GM12878 (cell line): ENCODE measurements around the gene ZNF837.

Experiments used
- ASH2L ChIP-seq: fragments of 300-600, 200-600 bp; sonication (generic); IDR thresholded peaks from 2 replicates; pipeline ENCODE4 v1.6.1; 2017; ENCODE audit warnings: low read depth, mild to moderate bottlenecking, borderline replicate concordance
- BRCA1 ChIP-seq: IDR thresholded peaks from 2 replicates; pipeline ENCODE4 v1.6.1; 2011; ENCODE audit warnings: low read depth, low read length, improper control_type of control experiment
- CBX5 ChIP-seq: sonication (generic); IDR thresholded peaks from 2 replicates; pipeline ENCODE4 v1.6.1; 2016; ENCODE audit warnings: low read depth, moderate library complexity, mild to moderate bottlenecking, inconsistent platforms
- DPF2 ChIP-seq: fragments of 450-650 bp; IDR thresholded peaks from 2 replicates; pipeline ENCODE4 v1.6.1; 2017; ENCODE audit warnings: mild to moderate bottlenecking
- KAT2A ChIP-seq: conservative IDR thresholded peaks from 2 replicates; pipeline ENCODE4 v1.6.1; 2011; ENCODE audit warnings: low read depth, low read length; ENCODE audit not compliant: control insufficient read depth
- RFX5 ChIP-seq: IDR thresholded peaks from 2 replicates; pipeline ENCODE4 v1.6.1; 2011; ENCODE audit warnings: low read depth, low read length, improper control_type of control experiment
- TF ChIP-seq, protein P1 (sequence below), 3 experiments: IDR thresholded peaks in 2 of 3; conservative IDR thresholded peaks in 1 of 3; 2 replicates each; pipeline ENCODE4 v1.5.1; 2011; ENCODE audit warnings: low read depth in 3 of 3, low read length in 3 of 3, mild to moderate bottlenecking in 3 of 3, control low read depth in 2 of 3, moderate library complexity in 2 of 3, inconsistent platforms in 1 of 3, mixed read lengths in 1 of 3; ENCODE audit not compliant: control insufficient read depth in 2 of 3, insufficient read depth in 1 of 3; ENCODE audit errors: extremely low read depth in 1 of 3

DNA sequence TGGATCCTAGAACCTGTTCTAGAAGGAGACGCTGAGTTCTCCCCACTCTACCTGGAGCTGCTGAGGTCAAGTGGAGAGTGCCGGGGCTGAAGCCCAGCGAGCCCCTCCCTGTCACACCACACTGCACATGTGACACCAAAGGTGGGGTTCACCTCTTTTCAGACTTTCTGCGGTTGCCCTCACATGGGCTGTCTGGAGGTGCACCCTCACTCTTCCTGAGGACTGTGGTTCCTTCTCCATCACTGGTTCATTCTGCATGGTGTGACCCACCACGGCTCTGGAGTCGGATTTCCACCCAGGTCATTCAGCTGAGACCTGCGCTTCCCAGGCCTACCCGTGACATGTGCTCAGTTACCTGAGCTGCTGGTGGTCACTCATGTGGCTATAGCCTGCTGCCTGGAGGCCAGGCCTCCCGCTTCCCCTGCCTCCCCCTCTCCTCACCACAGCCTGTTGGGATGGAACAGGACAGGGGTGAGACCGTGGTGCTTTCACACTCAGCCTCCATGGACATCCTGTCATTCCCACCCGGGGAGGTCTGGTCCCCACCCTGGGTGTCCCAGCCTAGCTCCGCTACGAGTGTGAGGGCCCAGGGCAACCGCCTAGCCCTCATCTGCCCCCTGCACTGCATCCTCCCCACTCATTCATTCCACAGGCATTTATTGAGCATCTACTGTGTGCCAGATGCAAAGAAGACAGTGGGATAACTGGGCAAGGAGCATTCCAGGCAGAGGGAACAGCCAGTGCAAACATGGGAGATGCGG, 26.9 kb downstream of the ZNF837 start:
- TF ChIP-seq, protein P1, sequence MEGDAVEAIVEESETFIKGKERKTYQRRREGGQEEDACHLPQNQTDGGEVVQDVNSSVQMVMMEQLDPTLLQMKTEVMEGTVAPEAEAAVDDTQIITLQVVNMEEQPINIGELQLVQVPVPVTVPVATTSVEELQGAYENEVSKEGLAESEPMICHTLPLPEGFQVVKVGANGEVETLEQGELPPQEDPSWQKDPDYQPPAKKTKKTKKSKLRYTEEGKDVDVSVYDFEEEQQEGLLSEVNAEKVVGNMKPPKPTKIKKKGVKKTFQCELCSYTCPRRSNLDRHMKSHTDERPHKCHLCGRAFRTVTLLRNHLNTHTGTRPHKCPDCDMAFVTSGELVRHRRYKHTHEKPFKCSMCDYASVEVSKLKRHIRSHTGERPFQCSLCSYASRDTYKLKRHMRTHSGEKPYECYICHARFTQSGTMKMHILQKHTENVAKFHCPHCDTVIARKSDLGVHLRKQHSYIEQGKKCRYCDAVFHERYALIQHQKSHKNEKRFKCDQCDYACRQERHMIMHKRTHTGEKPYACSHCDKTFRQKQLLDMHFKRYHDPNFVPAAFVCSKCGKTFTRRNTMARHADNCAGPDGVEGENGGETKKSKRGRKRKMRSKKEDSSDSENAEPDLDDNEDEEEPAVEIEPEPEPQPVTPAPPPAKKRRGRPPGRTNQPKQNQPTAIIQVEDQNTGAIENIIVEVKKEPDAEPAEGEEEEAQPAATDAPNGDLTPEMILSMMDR (IDR thresholded peaks at IDR 0.05 in 2 of 3, conservative IDR thresholded peaks at IDR 0.05 in 1 of 3; ENCODE audit: control insufficient read depth in 2 of 3, extremely low read depth in 1 of 3, insufficient read depth in 1 of 3, low read depth in 3 of 3, low read length in 3 of 3) = no peak
- TF ChIP-seq RFX5 = no peak
- no peak for TF ChIP-seq ASH2L
- no peak for TF ChIP-seq CBX5
- no peak for TF ChIP-seq DPF2
- TF ChIP-seq KAT2A = no peak
- TF ChIP-seq BRCA1 = no peak
